Kidney (tissue), 14 donors: ENCODE measurements around the gene SNX19. TPM values are rescaled to one million over a fixed set of nuclear protein-coding genes. Genes with fewer than 3 reads are reported as not detected.

Source experiments
- DNase-seq, 5 donors: peaks; one replicate each; pipeline ENCODE4 v3.0.0-alpha.2; 2013 to 2020
- FAIRE-seq: peaks from 2 replicates; lab custom pipeline; 2012; peaks lifted over from hg19 to GRCh38; lab: Jason Lieb, UNC
- H3K27ac ChIP-seq, 2 donors: one replicate each; pipeline ENCODE4 v1.7.0; 2013; ENCODE audit warnings: low read depth in 2 of 2, low read length in 2 of 2, inconsistent platforms in 1 of 2
- H3K27me3 ChIP-seq: one replicate; pipeline ENCODE4 v1.7.1; 2013; ENCODE audit warnings: low read length, inconsistent platforms; ENCODE audit not compliant: control insufficient read depth, insufficient read depth
- H3K36me3 ChIP-seq, 3 donors: one replicate each; pipeline versions ENCODE4 v1.7.0 to v1.7.1; 2013; ENCODE audit warnings: low read length in 3 of 3, control low read depth in 1 of 3, inconsistent platforms in 1 of 3; ENCODE audit not compliant: insufficient read depth in 3 of 3, control insufficient read depth in 2 of 3
- H3K4me1 ChIP-seq, 3 donors: one replicate each; pipeline versions ENCODE4 v1.7.0 to v1.7.1; 2013; ENCODE audit warnings: low read length in 3 of 3, inconsistent platforms in 1 of 3, low read depth in 1 of 3; ENCODE audit not compliant: control insufficient read depth in 2 of 3, insufficient read depth in 2 of 3
- H3K4me3 ChIP-seq, 3 donors: one replicate each; pipeline versions ENCODE4 v1.7.0 to v1.8.1; 2013; ENCODE audit warnings: low read length in 3 of 3, control low read depth in 1 of 3, inconsistent platforms in 1 of 3
- H3K9ac ChIP-seq, 3 donors: one replicate each; pipeline versions ENCODE4 v1.7.0 to v1.7.1; 2013; ENCODE audit warnings: low read length in 3 of 3, control low read depth in 1 of 3, inconsistent platforms in 1 of 3
- H3K9me3 ChIP-seq, 3 donors: one replicate each; pipeline versions ENCODE4 v1.7.0 to v1.7.1; 2013; ENCODE audit warnings: low read length in 3 of 3, control low read depth in 1 of 3, inconsistent platforms in 1 of 3; ENCODE audit not compliant: control insufficient read depth in 2 of 3, insufficient read depth in 1 of 3
- CTCF ChIP-seq: IDR thresholded peaks from 3 replicates; pipeline ENCODE4 v1.5.1; 2012; ENCODE audit warnings: mild to moderate bottlenecking, moderate library complexity, borderline replicate concordance; ENCODE audit not compliant: insufficient read depth; ENCODE audit errors: extremely low read depth
- intact Hi-C: fragments of 100-400 bp; cut with DNase I; formaldehyde crosslinking; loops from one replicate; pipeline ENCODE4 v1.11.1; 2022
- polyA plus RNA-seq: library from polyadenylated mRNA; stranded (reverse); fragments of 350-450 nt; fragmentation: Illumina TruSeq; extraction: RNeasy Lipid Tissue Mini Kit (QIAGEN cat#74804); gene quantifications from one replicate; pipeline ENCODE4 v1.2.3, GENCODE V29; 2014; ENCODE audit warnings: low read depth, low replicate concordance; ENCODE audit not compliant: insufficient read depth
- total RNA-seq: library from RNA; stranded (reverse); fragmentation: NEBNext Ultra II Directional; extraction: Animal tissue kit (Norgen Biotek cat#: 25700); gene quantifications from one replicate; pipeline ENCODE4 v1.2.1, GENCODE V29; 2021
- donor health status: control.
- donor health status: control.
- donor health status: control.
- donor health status: control.
- donor health status: control.
- donor health status: DM: yes; HTN: yes; CAD: no.
- donor health status: Normal renal cell carcinoma (clear cell type).

The SNX19 gene
- total and polyA plus RNA-seq, 2 donors from 2014 or later, result 16.9 to 67.5 TPM

GRCh38 chr11:130947481-130947880, 31.2 kb upstream of the SNX19 start:
- FAIRE-seq (no peak), DNase-seq (no peak)
- H3K9me3 ChIP-seq, result no peaks in the 10 kb centered on the region
- H3K36me3 ChIP-seq, result no peaks in the 10 kb centered on the region
- no peak for TF ChIP-seq CTCF
- no peak overlapping the region for H3K4me3 ChIP-seq
- H3K27me3 ChIP-seq, result no peaks in the 10 kb centered on the region
- H3K9ac ChIP-seq, result no peak overlapping the region
- intact Hi-C loops, result no loop called here
- H3K27ac ChIP-seq, result no peak overlapping the region
- H3K4me1 ChIP-seq, result no peaks in the 10 kb centered on the region

GRCh38 chr11:130947058-130947457, 30.8 kb upstream of the SNX19 start:
- no peaks in the 10 kb centered on the region for H3K4me1 ChIP-seq
- intact Hi-C loops, result no loop called here
- no peaks in the 10 kb centered on the region for H3K27me3 ChIP-seq
- TF ChIP-seq CTCF, result no peak
- H3K9ac ChIP-seq, result no peak overlapping the region
- no peak overlapping the region for H3K4me3 ChIP-seq
- DNase-seq (no peak), FAIRE-seq (no peak)
- H3K9me3 ChIP-seq, result no peaks in the 10 kb centered on the region
- no peaks in the 10 kb centered on the region for H3K36me3 ChIP-seq
- H3K27ac ChIP-seq, result no peak overlapping the region

- FAIRE-seq, result no peak
- intact Hi-C loops, result no loop called here
Measured at GRCh38 chr11:130945896-130946295, 29.6 kb upstream of the SNX19 start.

More at GRCh38 chr11:130945896-130946295, 29.6 kb upstream of the SNX19 start:
- Histone ChIP-seq H3K27ac (no peak overlapping the region), H3K4me1 (no peaks in the 10 kb centered on the region), H3K9ac (no peak overlapping the region), H3K36me3 (no peaks in the 10 kb centered on the region), H3K4me3 (no peak overlapping the region), H3K9me3 (no peaks in the 10 kb centered on the region), H3K27me3 (no peaks in the 10 kb centered on the region)
- no peak for DNase-seq
- TF ChIP-seq CTCF, result no peak
